Gastroesophageal sphincter (tissue), 4 donors: Measurements from ENCODE around the gene ECSCR. TPM values are rescaled to one million over a fixed set of nuclear protein-coding genes. Genes with fewer than 3 reads are reported as not detected.

Experiments
- ATAC-seq: fragments of 150-250 bp; one replicate; pipeline ENCODE4 v1.9.1; 2016; ENCODE audit warnings: mild to moderate bottlenecking, moderate library complexity
- H3K27ac ChIP-seq, 4 donors: fragments of 200-600 bp; sonication (generic) in 3 of 4; 1 replicate in 3 of 4; 2 replicates in 1 of 4; pipeline ENCODE4 v1.5.1; 2016 to 2019
- H3K27me3 ChIP-seq: fragments of 200-600 bp; sonication (generic); one replicate; pipeline ENCODE4 v1.5.1; 2019
- H3K36me3 ChIP-seq, 2 donors: fragments of 200-600 bp; sonication (generic); one replicate each; pipeline ENCODE4 v1.5.1; 2019; ENCODE audit warnings: control low read depth in 1 of 2
- H3K4me1 ChIP-seq, 3 donors: fragments of 200-600 bp; sonication (generic); 1 replicate in 2 of 3; 2 replicates in 1 of 3; pipeline ENCODE4 v1.5.1; 2016 to 2019; ENCODE audit warnings: control low read depth in 2 of 3
- H3K4me3 ChIP-seq, 2 donors: fragments of 200-600 bp; sonication (generic); one replicate each; pipeline ENCODE4 v1.5.1; 2019; ENCODE audit warnings: mild to moderate bottlenecking in 1 of 2, moderate library complexity in 1 of 2
- H3K9me3 ChIP-seq, 3 donors: fragments of 200-600 bp; sonication (generic); one replicate each; pipeline ENCODE4 v1.5.1; 2017 to 2019; ENCODE audit warnings: control low read depth in 2 of 3
- CTCF ChIP-seq, 4 experiments: fragments of 200-600 bp in 2 of 4; fragments of 450-650 bp in 2 of 4; sonication (generic) in 1 of 4; IDR thresholded peaks; one replicate each; pipeline ENCODE4 v1.5.1; 2017 to 2019; ENCODE audit warnings: antibody characterized with exemption in 4 of 4, mild to moderate bottlenecking in 2 of 4, moderate library complexity in 2 of 4
- EP300 ChIP-seq: sonication (generic); formaldehyde crosslinking; IDR thresholded peaks from one replicate; pipeline ENCODE4 v1.6.1; 2017; ENCODE audit warnings: antibody characterized with exemption, mild to moderate bottlenecking
- POLR2A ChIP-seq, 2 donors: fragments of 450-650 bp; IDR thresholded peaks; one replicate each; pipeline ENCODE4 v1.6.1; 2017; ENCODE audit warnings: antibody characterized with exemption in 2 of 2, mild to moderate bottlenecking in 2 of 2, moderate library complexity in 1 of 2
- POLR2AphosphoS5 ChIP-seq: sonication (generic); formaldehyde crosslinking; IDR thresholded peaks from one replicate; pipeline ENCODE4 v1.6.1; 2017; ENCODE audit warnings: antibody characterized with exemption
- WGBS, 2 donors: methylation state at CpG; one replicate each; pipeline ENCODE4 v1.1.5; 2018; ENCODE audit warnings: low coverage in 1 of 2; 5-methylcytosine and 5-hydroxymethylcytosine counted together
- total RNA-seq, 4 donors: library from RNA; depleted of rRNA; stranded (reverse); fragments of >200 nt; gene quantifications; one replicate each; pipeline ENCODE4 v1.1.0, GENCODE V29; 2016

Gene ECSCR
- total RNA-seq, 4 donors from 2014 or later, result 7.6 to 34.9 (median 21.8) TPM

GRCh38 chr5:139439013-139439903 is 23.3 kb downstream of the ECSCR start, which contains the start of gene DNAJC18:
DNAJC18 (minus strand) TSS chr5:139439525; CDS start chr5:139439445, 80 bp downstream.
- H3K4me1 ChIP-seq, result peaks cover 0 to 20% (median 4%) of the 10 kb centered on the region in 3 donors
- peak; percentile 99 for ATAC-seq
- H3K36me3 ChIP-seq, result peaks cover 0 to 27% of the 10 kb centered on the region in 2 donors
- H3K27ac ChIP-seq, result peak within 1 kb of the TSS; percentile 92 to 98 (median 94)
- no peaks in the 10 kb centered on the region for H3K9me3 ChIP-seq
- 0% methylated on average over 1 to 8 of the region's 49 CpGs for WGBS, 2 donors
- TF ChIP-seq CTCF (IDR thresholded peaks at IDR 0.05) (peak in 1 of 4 experiments; percentile 18), POLR2AphosphoS5 (peak; percentile 60), EP300 (no peak), POLR2A (IDR thresholded peaks at IDR 0.05) (peak; percentile 16 to 32)
- no peaks in the 10 kb centered on the region for H3K27me3 ChIP-seq
- peak within 1 kb of the TSS; percentile 89 to 93 for H3K4me3 ChIP-seq

GRCh38 chr5:139438707-139439012 is 23.9 kb downstream of the ECSCR start:
- WGBS, 2 donors, result 0 to 16% methylated on average over 1 to 8 of the region's 8 CpGs
- H3K4me1 ChIP-seq, result peaks cover 0 to 20% (median 4%) of the 10 kb centered on the region in 3 donors
- peaks cover 0 to 33% of the 10 kb centered on the region in 2 donors for H3K36me3 ChIP-seq
- no peaks in the 10 kb centered on the region for H3K27me3 ChIP-seq
- H3K4me3 ChIP-seq, result peak overlapping the region; percentile 89 to 93
- H3K27ac ChIP-seq, result peak overlapping the region; percentile 92 to 98 (median 94)
- no peak for ATAC-seq
- no peak for TF ChIP-seq CTCF (IDR thresholded peaks at IDR 0.05)
- no peak for TF ChIP-seq POLR2AphosphoS5
- TF ChIP-seq POLR2A (IDR thresholded peaks at IDR 0.05), result no peak
- no peak for TF ChIP-seq EP300
- H3K9me3 ChIP-seq, result no peaks in the 10 kb centered on the region

GRCh38 chr5:139435676-139436075 is 26.9 kb downstream of the ECSCR start:
- ATAC-seq, result no peak
- TF ChIP-seq CTCF (IDR thresholded peaks at IDR 0.05), result no peak
- TF ChIP-seq EP300, result no peak
- no peak for TF ChIP-seq POLR2AphosphoS5
- TF ChIP-seq POLR2A (IDR thresholded peaks at IDR 0.05), result no peak
- WGBS, 2 donors, result 93 to 94% methylated on average over 2 to 3 of the region's 3 CpGs
- Histone ChIP-seq H3K27ac (no peak overlapping the region), H3K9me3 (no peaks in the 10 kb centered on the region), H3K27me3 (no peaks in the 10 kb centered on the region), H3K36me3 (peaks cover 0 to 59% of the 10 kb centered on the region in 2 donors), H3K4me3 (no peak overlapping the region), H3K4me1 (peaks cover 0 to 20% (median 4%) of the 10 kb centered on the region in 3 donors)

GRCh38 chr5:139431706-139432105 is 30.8 kb downstream of the ECSCR start:
- Histone ChIP-seq H3K27ac (no peak overlapping the region), H3K4me1 (no peaks in the 10 kb centered on the region), H3K36me3 (peaks cover 0 to 85% of the 10 kb centered on the region in 2 donors), H3K4me3 (no peak overlapping the region), H3K27me3 (no peaks in the 10 kb centered on the region), H3K9me3 (no peaks in the 10 kb centered on the region)
- TF ChIP-seq CTCF (IDR thresholded peaks at IDR 0.05), result no peak
- no peak for TF ChIP-seq POLR2AphosphoS5
- no peak for TF ChIP-seq POLR2A (IDR thresholded peaks at IDR 0.05)
- no peak for TF ChIP-seq EP300
- ATAC-seq, result no peak
- WGBS, 2 donors, result 64 to 100% methylated on average over 1 of the region's 1 CpG

GRCh38 chr5:139430015-139430414 is 32.5 kb downstream of the ECSCR start:
- Histone ChIP-seq H3K4me1 (no peaks in the 10 kb centered on the region), H3K9me3 (no peaks in the 10 kb centered on the region), H3K4me3 (no peak overlapping the region), H3K27me3 (no peaks in the 10 kb centered on the region), H3K36me3 (peaks cover 0 to 92% of the 10 kb centered on the region in 2 donors), H3K27ac (no peak overlapping the region)
- WGBS, 2 donors, result 79 to 80% methylated on average over 2 of the region's 2 CpGs
- ATAC-seq, result no peak
- TF ChIP-seq EP300, result no peak
- no peak for TF ChIP-seq POLR2A (IDR thresholded peaks at IDR 0.05)
- TF ChIP-seq CTCF (IDR thresholded peaks at IDR 0.05), result no peak
- no peak for TF ChIP-seq POLR2AphosphoS5
